ENCODE results near the gene FUT7. TPM values are rescaled to one million over a fixed set of nuclear protein-coding genes. Genes with fewer than 3 reads are reported as not detected.

The FUT7 gene
- total and polyA plus RNA-seq, 9 of the 15 experiments (the other 6 are each of a cell fraction or from before 2014, with no cell fraction given), result not detected

DNA sequence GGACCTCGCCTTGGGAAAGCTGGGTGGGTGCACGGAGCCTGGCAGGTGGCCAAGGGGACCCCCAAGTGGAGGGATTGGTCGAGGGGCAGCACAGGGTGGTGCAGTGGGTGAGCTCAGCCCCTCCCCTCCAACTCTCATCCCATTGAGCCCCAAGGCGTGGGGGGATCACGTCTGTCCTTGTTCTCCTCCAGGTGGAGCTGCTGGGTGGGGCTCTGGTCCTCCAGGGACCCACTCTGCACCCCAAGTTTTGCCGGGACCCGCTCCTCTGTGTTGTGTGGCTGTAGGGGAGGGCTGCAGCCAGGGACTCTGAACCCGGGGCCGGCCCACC lies 3.6 kb upstream of the FUT7 start (continued):
- TF ChIP-seq JUNB (CRISPR knock-in tag; conservative IDR thresholded peaks at IDR 0.05), result no peak
- TF ChIP-seq FOXA1 (IDR thresholded peaks at IDR 0.05; ENCODE audit: borderline replicate concordance), result no peak

DNA sequence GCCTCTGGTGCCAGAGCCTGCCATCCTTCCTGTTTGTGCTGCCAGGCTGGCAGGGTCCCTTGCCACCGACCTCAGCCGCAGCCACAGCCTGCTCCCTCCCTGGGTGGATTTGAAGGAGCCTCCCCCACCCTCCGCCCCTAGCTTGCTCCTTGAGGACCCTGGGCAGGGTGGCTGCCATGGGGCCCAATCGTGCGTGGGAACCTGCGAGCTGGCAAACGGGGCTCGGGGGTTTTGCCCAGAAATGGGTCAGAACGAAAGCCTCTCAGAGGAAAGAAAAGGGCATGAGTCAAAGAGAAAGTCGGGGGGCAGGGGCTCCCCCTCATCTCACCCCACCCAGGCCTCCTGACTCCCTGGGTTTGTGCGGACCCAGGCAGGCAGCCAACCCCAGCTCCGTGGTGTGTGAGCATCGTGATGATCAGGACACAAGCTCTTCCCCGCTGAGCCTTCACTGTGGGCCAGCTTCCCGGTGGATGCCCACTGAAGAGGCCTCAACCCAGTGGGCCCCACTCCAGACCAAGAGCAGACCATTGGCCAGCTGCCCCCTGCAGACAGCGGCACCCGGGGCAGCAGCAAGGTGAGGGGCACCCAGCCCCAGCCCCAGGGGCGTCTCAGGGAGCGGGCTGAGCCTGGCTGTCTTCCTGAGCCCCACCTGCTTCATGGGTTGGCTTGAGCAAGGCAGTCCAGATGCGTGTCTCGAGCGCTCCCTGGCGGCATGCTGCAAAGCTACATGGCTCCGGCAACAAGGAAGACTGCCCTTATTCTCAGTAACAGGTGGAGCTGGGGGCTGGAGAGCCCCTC lies 3.0 kb upstream of the FUT7 start:
- peaks cover 0 to 69% of the 10 kb centered on the region in 2 experiments; a peak in 3 of 5 replicates for H3K4me1 ChIP-seq (replicated peaks in 1 of 2; ENCODE audit: control insufficient read depth in 2 of 2, insufficient read depth in 2 of 2, low read length in 2 of 2)
- POLR2A ChIA-PET, result interaction anchor here (0.6 to 1.8 kb wide), 13 partner anchors 9 to 526 kb away, joined by 3 to 8 read pairs (median 3); partner anchors contain the start of genes DPP7 and SAPCD2
- WGBS (ENCODE audit: insufficient coverage, low coverage, missing lambda C conversion rate), result 1% methylated on average over 18 of the region's 24 CpGs
- H3K9ac ChIP-seq (ENCODE audit: insufficient read depth in 1 of 2, low read depth in 2 of 2, low read length in 2 of 2), result 0 out of 4 replicates have a peak overlapping the region, but pooled peaks of 1 of the 2 experiments have one; percentile 63
- no peak overlapping the region for H3K4me3 ChIP-seq
- H2AFZ ChIP-seq (ENCODE audit: low read depth, low read length), result peak overlapping the region; percentile 54; the same call in 1 of the 2 replicates
- H3K79me2 ChIP-seq (ENCODE audit: control insufficient read depth, insufficient read depth, low read length), result no peaks in the 10 kb centered on the region
- H3K4me2 ChIP-seq (ENCODE audit: insufficient read depth, low read length), result no peak overlapping the region
- FAIRE-seq (peak; percentile 88), ATAC-seq (peak; percentile 98), DNase-seq (ENCODE audit: extremely low read depth in 1 of 4, low spot score in 3 of 4) (peak; percentile 80 to 90 (median 81))
- H4K20me1 ChIP-seq (replicated peaks; ENCODE audit: control insufficient read depth, insufficient read depth, low read length), result no peaks in the 10 kb centered on the region
- CTCF ChIA-PET (ENCODE audit: low intra/inter-chr PET ratio), result interaction anchor here (2.2 to 3.7 kb wide), 2 partner anchors 86 to 248 kb away, joined by 10 to 47 read pairs; no protein-coding TSS in a partner anchor
- in situ Hi-C loops (cut with MboI) (loop anchor here (5.0 kb wide), 2 partner anchors 88 to 263 kb away; partner anchors contain the start of gene C8G), intact Hi-C loops (cut with micrococcal nuclease) (loop anchor here (1.0 to 2.0 kb wide), 4 partner anchors 31 to 192 kb away; partner anchors contain the start of gene AJM1)
- no TSS peak for BruUV-seq (replicated peaks)
- no peaks in the 10 kb centered on the region for H3K9me1 ChIP-seq (ENCODE audit: control insufficient read depth, insufficient read depth, low read length)
- no peaks in the 10 kb centered on the region for H3K9me3 ChIP-seq (replicated peaks; ENCODE audit: control insufficient read depth, insufficient read depth, low read depth, low read length)
- H3K27me3 ChIP-seq (ENCODE audit: control insufficient read depth in 2 of 2, insufficient read depth in 2 of 2, low read length in 2 of 2), result peaks cover 0 to 13% of the 10 kb centered on the region in 2 experiments; a peak in 1 of 5 replicates
- H3K27ac ChIP-seq (ENCODE audit: extremely low read depth, low read depth, low read length), result no peak overlapping the region
- H3K36me3 ChIP-seq (ENCODE audit: control insufficient read depth, insufficient read depth, low read length), result no peaks in the 10 kb centered on the region
- TF ChIP-seq, protein P1, sequence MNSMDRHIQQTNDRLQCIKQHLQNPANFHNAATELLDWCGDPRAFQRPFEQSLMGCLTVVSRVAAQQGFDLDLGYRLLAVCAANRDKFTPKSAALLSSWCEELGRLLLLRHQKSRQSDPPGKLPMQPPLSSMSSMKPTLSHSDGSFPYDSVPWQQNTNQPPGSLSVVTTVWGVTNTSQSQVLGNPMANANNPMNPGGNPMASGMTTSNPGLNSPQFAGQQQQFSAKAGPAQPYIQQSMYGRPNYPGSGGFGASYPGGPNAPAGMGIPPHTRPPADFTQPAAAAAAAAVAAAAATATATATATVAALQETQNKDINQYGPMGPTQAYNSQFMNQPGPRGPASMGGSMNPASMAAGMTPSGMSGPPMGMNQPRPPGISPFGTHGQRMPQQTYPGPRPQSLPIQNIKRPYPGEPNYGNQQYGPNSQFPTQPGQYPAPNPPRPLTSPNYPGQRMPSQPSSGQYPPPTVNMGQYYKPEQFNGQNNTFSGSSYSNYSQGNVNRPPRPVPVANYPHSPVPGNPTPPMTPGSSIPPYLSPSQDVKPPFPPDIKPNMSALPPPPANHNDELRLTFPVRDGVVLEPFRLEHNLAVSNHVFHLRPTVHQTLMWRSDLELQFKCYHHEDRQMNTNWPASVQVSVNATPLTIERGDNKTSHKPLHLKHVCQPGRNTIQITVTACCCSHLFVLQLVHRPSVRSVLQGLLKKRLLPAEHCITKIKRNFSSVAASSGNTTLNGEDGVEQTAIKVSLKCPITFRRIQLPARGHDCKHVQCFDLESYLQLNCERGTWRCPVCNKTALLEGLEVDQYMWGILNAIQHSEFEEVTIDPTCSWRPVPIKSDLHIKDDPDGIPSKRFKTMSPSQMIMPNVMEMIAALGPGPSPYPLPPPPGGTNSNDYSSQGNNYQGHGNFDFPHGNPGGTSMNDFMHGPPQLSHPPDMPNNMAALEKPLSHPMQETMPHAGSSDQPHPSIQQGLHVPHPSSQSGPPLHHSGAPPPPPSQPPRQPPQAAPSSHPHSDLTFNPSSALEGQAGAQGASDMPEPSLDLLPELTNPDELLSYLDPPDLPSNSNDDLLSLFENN (IDR thresholded peaks at IDR 0.05; ENCODE audit: low read depth in 2 of 2, low read length in 2 of 2), result peak in 1 of 2 experiments; percentile 58; a peak in 1 of 4 replicates
- TF ChIP-seq ZBTB7A (IDR thresholded peaks at IDR 0.05; ENCODE audit: borderline replicate concordance, control insufficient read depth, low read depth, low read length), result peak; percentile 60
- TF ChIP-seq, protein P2, sequence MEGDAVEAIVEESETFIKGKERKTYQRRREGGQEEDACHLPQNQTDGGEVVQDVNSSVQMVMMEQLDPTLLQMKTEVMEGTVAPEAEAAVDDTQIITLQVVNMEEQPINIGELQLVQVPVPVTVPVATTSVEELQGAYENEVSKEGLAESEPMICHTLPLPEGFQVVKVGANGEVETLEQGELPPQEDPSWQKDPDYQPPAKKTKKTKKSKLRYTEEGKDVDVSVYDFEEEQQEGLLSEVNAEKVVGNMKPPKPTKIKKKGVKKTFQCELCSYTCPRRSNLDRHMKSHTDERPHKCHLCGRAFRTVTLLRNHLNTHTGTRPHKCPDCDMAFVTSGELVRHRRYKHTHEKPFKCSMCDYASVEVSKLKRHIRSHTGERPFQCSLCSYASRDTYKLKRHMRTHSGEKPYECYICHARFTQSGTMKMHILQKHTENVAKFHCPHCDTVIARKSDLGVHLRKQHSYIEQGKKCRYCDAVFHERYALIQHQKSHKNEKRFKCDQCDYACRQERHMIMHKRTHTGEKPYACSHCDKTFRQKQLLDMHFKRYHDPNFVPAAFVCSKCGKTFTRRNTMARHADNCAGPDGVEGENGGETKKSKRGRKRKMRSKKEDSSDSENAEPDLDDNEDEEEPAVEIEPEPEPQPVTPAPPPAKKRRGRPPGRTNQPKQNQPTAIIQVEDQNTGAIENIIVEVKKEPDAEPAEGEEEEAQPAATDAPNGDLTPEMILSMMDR (IDR thresholded peaks at IDR 0.05 in 2 of 3, conservative IDR thresholded peaks at IDR 0.05 in 1 of 3; ENCODE audit: insufficient read depth in 2 of 3, low read depth in 1 of 3, low read length in 3 of 3), result peak; percentile 94 to 95 (median 95)
- TF ChIP-seq ZNF551 (CRISPR knock-in tag; IDR thresholded peaks at IDR 0.05), result no peak
- TF ChIP-seq, protein P3, sequence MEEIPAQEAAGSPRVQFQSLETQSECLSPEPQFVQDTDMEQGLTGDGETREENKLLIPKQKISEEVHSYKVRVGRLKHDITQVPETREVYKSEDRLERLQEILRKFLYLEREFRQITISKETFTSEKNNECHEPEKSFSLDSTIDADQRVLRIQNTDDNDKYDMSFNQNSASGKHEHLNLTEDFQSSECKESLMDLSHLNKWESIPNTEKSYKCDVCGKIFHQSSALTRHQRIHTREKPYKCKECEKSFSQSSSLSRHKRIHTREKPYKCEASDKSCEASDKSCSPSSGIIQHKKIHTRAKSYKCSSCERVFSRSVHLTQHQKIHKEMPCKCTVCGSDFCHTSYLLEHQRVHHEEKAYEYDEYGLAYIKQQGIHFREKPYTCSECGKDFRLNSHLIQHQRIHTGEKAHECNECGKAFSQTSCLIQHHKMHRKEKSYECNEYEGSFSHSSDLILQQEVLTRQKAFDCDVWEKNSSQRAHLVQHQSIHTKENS (CRISPR knock-in tag; IDR thresholded peaks at IDR 0.05), result no peak
- peak; percentile 94; the same call in 1 of the 2 replicates for TF ChIP-seq STAG1 (CRISPR knock-in tag; IDR thresholded peaks at IDR 0.05; ENCODE audit: borderline replicate concordance)
- TF ChIP-seq MTA3 (IDR thresholded peaks at IDR 0.05; ENCODE audit: borderline replicate concordance), result peak; percentile 66; the same call in 1 of the 2 replicates
- peak; percentile 48; the same call in 1 of the 2 replicates for TF ChIP-seq HDGF (IDR thresholded peaks at IDR 0.05)
- no peak for TF ChIP-seq SMAD3 (CRISPR knock-in tag; conservative IDR thresholded peaks at IDR 0.05)
